ENCODE measurements around the gene CFAP20DC. TPM values are rescaled to one million over a fixed set of nuclear protein-coding genes. Genes with fewer than 3 reads are reported as not detected.

Gene CFAP20DC
- total and polyA plus RNA-seq, 2 of the 8 experiments (the other 6 are each of a cell fraction or from before 2014, with no cell fraction given): 2.2 to 2.8 TPM

GRCh38 chr3:58743296-58743695, 306.5 kb downstream of the CFAP20DC start:
- CTCF ChIA-PET (ENCODE audit: partially characterized antibody): no interaction called here
- DNase-seq (ENCODE audit: low read depth in 1 of 2, low spot score in 2 of 2): no peak
- H3K56ac ChIP-seq (replicated peaks; ENCODE audit: insufficient read length, low read depth, low read length): no peak overlapping the region
- H3K23ac ChIP-seq (ENCODE audit: insufficient read length): no peak overlapping the region
- no peak overlapping the region for H3K4me3 ChIP-seq (ENCODE audit: extremely low read depth in 1 of 4, insufficient read depth in 2 of 4, low read depth in 3 of 4, low read length in 4 of 4)
- no peaks in the 10 kb centered on the region for H3K27me3 ChIP-seq (replicated peaks in 1 of 4; ENCODE audit: control insufficient read depth in 3 of 4, extremely low read depth in 1 of 4, insufficient read depth in 3 of 4, low read length in 3 of 4)
- no peak overlapping the region for H3K4ac ChIP-seq (replicated peaks; ENCODE audit: insufficient read length, low read depth, low read length)
- no peak overlapping the region for H2AFZ ChIP-seq (ENCODE audit: low read length)
- no peak overlapping the region for H2BK20ac ChIP-seq (ENCODE audit: low read length)
- no peaks in the 10 kb centered on the region for H3K4me1 ChIP-seq (replicated peaks in 1 of 4; ENCODE audit: control insufficient read depth in 3 of 4, insufficient read depth in 4 of 4, low read length in 3 of 4)
- 90% methylated on average over 1 of the region's 1 CpG; no CpG with 5 or more reads in 1 of the 2 experiments for WGBS, 2 experiments (ENCODE audit: extremely low coverage in 1 of 2, insufficient coverage in 1 of 2, insufficient read length in 1 of 2, insufficient replicate concordance in 2 of 2, low coverage in 1 of 2, low lambda C conversion rate in 2 of 2, missing lambda C conversion rate in 1 of 2)
- no peak overlapping the region for H3K9ac ChIP-seq (replicated peaks in 1 of 4; ENCODE audit: extremely low read depth in 1 of 4, low read depth in 3 of 4, low read length in 3 of 4)
- no peak overlapping the region for H2BK120ac ChIP-seq (replicated peaks; ENCODE audit: low read depth, low read length)
- H2BK5ac ChIP-seq (ENCODE audit: low read depth, low read length): no peak overlapping the region
- H4K5ac ChIP-seq (ENCODE audit: insufficient read length, low read depth, low read length): no peak overlapping the region
- H3K79me1 ChIP-seq (ENCODE audit: low read depth, low read length): no peaks in the 10 kb centered on the region
- H3K36me3 ChIP-seq (ENCODE audit: control insufficient read depth in 2 of 4, insufficient read depth in 4 of 4, low read length in 3 of 4): no peaks in the 10 kb centered on the region
- H3K4me2 ChIP-seq (ENCODE audit: insufficient read depth in 1 of 2, low read depth in 2 of 2, low read length in 2 of 2): no peak overlapping the region
- H3K18ac ChIP-seq (ENCODE audit: extremely low read depth, low read length): no peak overlapping the region
- no peak overlapping the region for H4K91ac ChIP-seq (replicated peaks; ENCODE audit: insufficient read length, low read length)
- no peak overlapping the region for H4K8ac ChIP-seq (ENCODE audit: extremely low read depth, insufficient read depth, low read length)
- no peak overlapping the region for H3K14ac ChIP-seq (ENCODE audit: insufficient read length)
- H2BK12ac ChIP-seq (ENCODE audit: low read depth, low read length): no peak overlapping the region
- H3K27ac ChIP-seq (ENCODE audit: low read depth, low read length): no peak overlapping the region
- H3K79me2 ChIP-seq (ENCODE audit: control insufficient read depth in 1 of 2, insufficient read depth in 2 of 2, low read length in 2 of 2): no peaks in the 10 kb centered on the region
- POLR2A ChIA-PET (ENCODE audit: partially characterized antibody): no interaction called here
- H2AK5ac ChIP-seq (ENCODE audit: low read depth, low read length): no peak overlapping the region
- FAIRE-seq: no peak
- H3K9me3 ChIP-seq (ENCODE audit: insufficient read depth in 2 of 2, low read depth in 1 of 2, low read length in 1 of 2): no peaks in the 10 kb centered on the region
- no peak overlapping the region for H2BK15ac ChIP-seq (ENCODE audit: low read length)
- H3K23me2 ChIP-seq (ENCODE audit: low read depth, low read length): no peaks in the 10 kb centered on the region
- no peaks in the 10 kb centered on the region for H4K20me1 ChIP-seq (replicated peaks in 1 of 2; ENCODE audit: control insufficient read depth in 1 of 2, insufficient read depth in 2 of 2, low read length in 2 of 2)
- no peak for TF ChIP-seq USF2 (IDR thresholded peaks at IDR 0.05; ENCODE audit: low read length)
- no peak for TF ChIP-seq ATF2 (IDR thresholded peaks at IDR 0.05; ENCODE audit: low read length)
- no peak for TF ChIP-seq SP1 (IDR thresholded peaks at IDR 0.05; ENCODE audit: low read depth, low read length)
- no peak for TF ChIP-seq SIN3A (conservative IDR thresholded peaks at IDR 0.05 in 1 of 2, IDR thresholded peaks at IDR 0.05 in 1 of 2; ENCODE audit: low read depth in 1 of 2, low read length in 2 of 2)
- TF ChIP-seq PHF8 (conservative IDR thresholded peaks at IDR 0.05; ENCODE audit: low read depth, low read length): no peak
- TF ChIP-seq YY1 (IDR thresholded peaks at IDR 0.05; ENCODE audit: low read depth, low read length): no peak

All from H1 (cell line).